IPS-18c (cell line): ENCODE measurements around the gene RAE1.
"Not testable (repeated sequence)": the region's sequence is repeated elsewhere in the genome, so short reads cannot be mapped to it uniquely, and the experiment has no call there.

ENCODE experiments used
- H3K4me3 ChIP-seq: 2 replicates; pipeline ENCODE4 v1.7.0; 2013; ENCODE audit warnings: low read depth, mild to moderate bottlenecking, low read length, moderate library complexity; ENCODE audit not compliant: insufficient read depth
- H3K9me3 ChIP-seq: one replicate; pipeline ENCODE4 v1.6.1; 2013; ENCODE audit warnings: mild to moderate bottlenecking, low read length, moderate library complexity; ENCODE audit not compliant: control insufficient read depth, insufficient read depth

RAE1 gene

GRCh38 chr20:57350081-57350710 is 859 bp upstream of the RAE1 start:
- H3K4me3 ChIP-seq = no peak overlapping the region
- no peaks in the 10 kb centered on the region for H3K9me3 ChIP-seq

GRCh38 chr20:57350726-57351041 is 371 bp upstream of the RAE1 start:
- H3K4me3 ChIP-seq = peak overlapping the region; percentile 73; the same call in 1 of the 2 replicates
- not testable (repeated sequence) for H3K9me3 ChIP-seq

DNA sequence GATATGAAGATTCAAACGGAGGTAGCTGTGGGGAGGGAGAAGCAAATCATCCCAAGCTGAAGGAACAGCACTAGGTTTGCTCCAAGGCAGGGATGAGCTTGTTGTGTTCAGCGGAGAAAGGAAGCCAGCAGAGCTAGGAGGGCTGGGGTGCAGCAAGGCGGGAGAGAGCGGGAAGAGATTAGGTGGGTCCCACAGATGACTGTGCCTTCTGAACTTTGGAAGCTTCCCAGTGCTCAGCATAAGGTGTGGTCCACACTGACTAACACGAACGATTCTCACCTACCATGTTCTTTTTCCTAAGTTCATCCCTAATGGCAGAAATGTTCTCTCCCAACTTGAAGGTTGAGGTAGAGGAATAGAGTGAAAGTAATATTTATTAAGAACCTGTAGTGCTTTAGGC is 1.2 kb downstream of the RAE1 start:
- peak overlapping the region; percentile 73 for H3K4me3 ChIP-seq
- H3K9me3 ChIP-seq = no peaks in the 10 kb centered on the region

DNA sequence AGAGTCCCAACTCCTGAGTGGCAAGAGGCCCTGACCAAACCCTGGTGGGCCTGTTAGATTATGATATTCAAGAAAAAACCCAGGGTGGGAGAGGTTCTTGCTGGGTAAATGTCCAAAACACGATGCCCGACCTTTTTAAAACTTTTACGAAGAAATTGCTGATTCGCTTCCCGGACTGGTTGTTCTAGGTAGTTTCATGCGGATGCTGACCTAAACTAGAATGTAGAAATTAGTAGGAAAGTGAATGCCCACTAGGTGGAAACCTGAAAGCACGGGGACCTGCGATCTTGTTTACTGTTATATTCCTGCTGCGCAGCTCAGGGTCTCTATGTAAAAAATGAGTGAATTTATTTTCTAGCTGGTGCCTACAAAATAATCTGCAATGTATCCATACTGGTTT is 2.3 kb downstream of the RAE1 start:
- no peak overlapping the region for H3K4me3 ChIP-seq
- no peaks in the 10 kb centered on the region for H3K9me3 ChIP-seq

DNA sequence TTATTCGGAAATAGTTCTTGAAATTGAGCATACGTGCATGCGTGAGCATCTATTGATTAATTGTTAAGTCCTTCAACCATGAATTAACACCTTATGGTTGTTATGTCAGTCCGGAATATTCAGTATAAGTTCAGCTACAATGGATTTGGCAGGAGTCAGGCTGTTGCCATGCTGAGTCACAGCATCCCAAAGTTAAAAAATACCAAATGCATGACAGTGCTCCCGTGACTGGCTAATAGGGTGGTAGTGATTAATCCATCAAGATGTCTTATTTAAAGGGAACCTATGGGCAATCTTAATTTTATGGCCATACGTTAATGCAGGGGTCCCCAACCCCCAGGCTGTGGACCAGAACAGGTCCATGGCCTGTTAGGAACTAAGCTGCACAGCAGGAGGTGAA is 10.5 kb downstream of the RAE1 start:
- H3K9me3 ChIP-seq = no peaks in the 10 kb centered on the region
- H3K4me3 ChIP-seq = no peak overlapping the region

- no peak overlapping the region for H3K4me3 ChIP-seq
- no peaks in the 10 kb centered on the region for H3K9me3 ChIP-seq
Observed at GRCh38 chr20:57364451-57364850, 13.4 kb downstream of the RAE1 start.

- Histone ChIP-seq H3K9me3 (no peaks in the 10 kb centered on the region), H3K4me3 (no peak overlapping the region)
Observed at GRCh38 chr20:57369596-57369995, 18.5 kb downstream of the RAE1 start.

DNA sequence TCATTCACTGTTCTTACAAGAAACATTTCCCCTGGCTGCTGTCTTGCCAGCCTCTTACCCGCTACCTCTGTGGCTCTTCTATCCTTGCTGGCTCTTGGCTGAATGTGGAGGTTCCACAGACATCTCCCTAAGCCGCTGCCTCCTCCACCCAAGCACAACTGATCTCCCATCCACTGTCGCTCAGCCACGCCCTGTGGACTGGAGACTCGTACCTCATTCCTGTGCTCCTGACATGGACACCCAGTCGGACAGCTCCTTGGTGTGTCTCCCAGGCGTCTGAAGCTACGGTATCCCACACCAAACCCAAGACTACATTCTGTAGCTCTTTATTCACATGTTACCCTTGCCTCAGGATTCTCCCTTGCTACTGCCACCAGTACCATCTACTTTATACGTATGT is 19.3 kb downstream of the RAE1 start:
- no peaks in the 10 kb centered on the region for H3K9me3 ChIP-seq
- no peak overlapping the region for H3K4me3 ChIP-seq

DNA sequence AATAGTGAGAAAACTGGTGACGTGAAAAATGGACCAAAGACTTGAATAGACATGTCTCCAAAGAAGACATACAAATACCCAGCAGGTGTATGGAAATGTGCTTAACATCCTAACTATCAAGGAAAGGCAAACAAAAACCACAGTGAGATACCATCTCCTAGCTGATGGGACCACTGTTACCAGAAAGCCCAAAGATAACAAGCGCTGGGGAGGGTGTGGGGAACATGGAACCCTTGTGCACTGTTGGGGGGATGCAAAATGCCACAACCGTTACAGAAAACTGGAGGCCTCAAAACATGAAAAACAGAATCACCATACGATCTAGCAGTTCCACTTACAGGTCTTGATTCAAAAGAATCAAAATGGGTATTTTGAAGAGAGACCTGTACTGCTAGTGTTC is 20.3 kb downstream of the RAE1 start:
- H3K9me3 ChIP-seq = no peaks in the 10 kb centered on the region
- H3K4me3 ChIP-seq = no peak overlapping the region

DNA sequence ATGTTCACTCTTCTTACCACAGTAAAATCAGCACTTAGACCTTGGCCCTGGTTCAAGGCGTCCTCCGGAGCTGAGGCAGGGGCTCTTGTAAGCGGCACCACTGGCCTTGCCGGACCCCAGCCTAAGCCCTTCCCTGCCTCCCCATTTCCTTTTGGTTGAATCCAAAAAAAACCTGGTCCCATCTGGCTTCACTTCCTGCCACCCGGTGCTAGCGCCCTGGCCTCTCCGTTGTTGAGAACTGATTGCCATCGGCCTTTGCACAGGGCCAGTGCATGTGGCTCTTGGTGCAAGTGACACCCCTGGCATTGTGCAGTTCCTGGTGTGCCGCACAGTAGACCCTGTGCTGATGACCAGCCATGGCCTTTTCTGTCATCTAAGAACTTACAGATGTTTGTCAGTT is 21.1 kb downstream of the RAE1 start:
- no peak overlapping the region for H3K4me3 ChIP-seq
- H3K9me3 ChIP-seq = no peaks in the 10 kb centered on the region

- no peaks in the 10 kb centered on the region for H3K9me3 ChIP-seq
- no peak overlapping the region for H3K4me3 ChIP-seq
Observed at GRCh38 chr20:57372581-57373350, 21.7 kb downstream of the RAE1 start.

- no peak overlapping the region for H3K4me3 ChIP-seq
- no peaks in the 10 kb centered on the region for H3K9me3 ChIP-seq
Observed at GRCh38 chr20:57374343-57374930, 23.4 kb downstream of the RAE1 start.

DNA sequence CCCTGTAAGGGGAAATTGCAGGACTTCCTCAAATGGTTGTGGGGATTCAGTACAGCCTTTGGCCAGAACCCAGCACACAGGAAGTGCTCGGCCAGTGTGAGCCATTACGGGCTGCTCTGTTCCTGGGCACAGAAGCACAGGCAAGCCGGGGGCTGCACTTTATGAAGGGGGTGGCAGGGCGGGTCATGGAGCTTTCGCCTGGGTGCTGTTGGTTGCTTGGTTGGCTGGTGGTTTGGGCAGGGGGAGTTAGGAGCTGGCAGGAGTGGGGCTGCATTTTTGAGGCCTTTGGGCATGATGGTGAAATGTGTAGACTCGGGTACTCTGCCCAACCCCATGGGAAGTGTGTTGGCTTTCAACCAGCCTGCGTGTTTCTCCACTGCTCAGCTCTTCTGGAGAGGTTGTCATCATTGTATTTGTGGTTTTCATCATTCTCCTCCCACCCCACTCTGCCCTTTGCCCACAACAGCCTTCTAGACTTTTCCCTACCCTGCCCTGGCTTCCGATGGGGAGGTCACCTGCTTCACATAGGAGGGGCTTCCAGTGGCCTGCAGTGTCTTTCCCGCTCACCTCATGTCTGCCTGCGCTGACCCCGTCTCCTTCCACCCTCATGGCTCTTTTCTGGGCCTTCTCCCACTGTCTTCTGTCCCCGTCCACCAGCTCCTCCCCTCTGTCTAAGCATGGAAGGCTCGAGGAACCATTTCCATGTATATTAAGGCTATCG is 24.0 kb downstream of the RAE1 start:
- H3K4me3 ChIP-seq = no peak overlapping the region

GRCh38 chr20:57375652-57376230 is 24.7 kb downstream of the RAE1 start:
- H3K4me3 ChIP-seq = no peak overlapping the region
- H3K9me3 ChIP-seq = no peaks in the 10 kb centered on the region

More for the DNA sequence above, 24.0 kb downstream of the RAE1 start:
- no peaks in the 10 kb centered on the region for H3K9me3 ChIP-seq

DNA sequence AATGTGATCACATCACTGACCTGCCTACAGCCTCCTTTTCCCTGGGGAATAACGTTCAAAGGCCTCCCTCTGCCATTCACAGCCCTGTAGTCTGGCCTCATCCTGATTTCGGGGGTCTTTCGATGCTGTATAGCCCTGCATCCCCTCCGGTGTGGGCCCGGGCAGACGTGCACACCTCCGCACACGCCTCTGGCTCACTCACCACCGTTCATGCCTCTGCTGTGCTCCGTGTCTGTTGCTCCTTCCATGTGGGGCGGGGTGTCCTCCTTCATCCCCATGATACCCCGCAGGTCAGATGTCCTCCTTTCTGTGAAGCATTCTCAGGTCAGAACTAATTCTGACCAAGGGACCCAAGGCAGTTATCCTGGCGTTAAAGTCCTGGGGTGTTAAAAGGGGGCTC is 26.3 kb downstream of the RAE1 start:
- Histone ChIP-seq H3K9me3 (no peaks in the 10 kb centered on the region), H3K4me3 (no peak overlapping the region)

DNA sequence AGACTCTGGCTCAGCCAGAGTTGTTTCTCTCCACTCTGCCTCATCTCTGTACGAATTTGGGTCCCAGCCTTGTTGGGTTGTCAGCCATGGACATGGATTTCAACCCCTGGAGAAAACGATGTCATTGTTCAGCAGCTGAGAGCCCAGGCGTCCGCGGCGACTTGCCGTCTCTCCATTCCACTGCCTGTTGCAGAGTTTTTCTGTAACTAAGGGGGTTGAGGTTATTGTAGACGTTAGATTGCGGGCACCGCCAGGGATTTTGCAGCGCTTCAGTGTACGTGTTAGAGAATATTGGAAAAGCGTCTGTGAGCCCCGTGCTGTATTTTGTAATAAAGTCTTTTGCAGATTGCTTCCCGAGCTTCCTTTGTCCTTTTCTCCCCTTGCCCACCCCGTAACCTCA is 27.1 kb downstream of the RAE1 start:
- Histone ChIP-seq H3K4me3 (no peak overlapping the region), H3K9me3 (no peaks in the 10 kb centered on the region)

DNA sequence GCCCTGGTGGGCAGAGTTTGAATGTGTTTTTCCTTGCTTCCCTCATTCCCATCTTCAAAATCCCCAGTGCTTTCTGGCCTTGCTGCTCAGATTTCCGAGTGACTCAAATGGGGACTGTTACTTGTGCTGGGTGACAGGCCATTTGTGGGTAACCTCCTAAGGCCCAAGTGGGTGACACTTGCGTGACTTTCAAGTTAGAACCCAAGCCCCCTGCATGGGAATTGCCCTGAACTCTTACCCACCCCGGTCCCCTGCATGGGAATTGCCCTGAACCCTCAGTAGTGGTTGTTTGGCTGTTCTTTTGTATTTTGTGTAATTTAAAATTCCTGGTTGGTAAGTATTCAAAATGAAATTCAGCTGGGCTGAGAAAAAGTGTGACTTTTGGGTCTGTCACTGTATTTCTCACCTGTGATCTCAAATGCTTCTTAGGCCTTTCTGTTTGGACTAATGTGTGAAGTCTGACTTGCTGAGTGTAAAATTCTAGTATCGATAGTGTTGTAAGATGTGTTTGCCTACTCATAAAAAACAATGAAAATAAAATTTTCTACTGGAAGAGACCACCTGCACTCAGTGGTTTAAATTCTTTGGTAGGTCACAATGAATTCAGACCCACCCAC is 27.7 kb downstream of the RAE1 start:
- H3K4me3 ChIP-seq = no peak overlapping the region
- H3K9me3 ChIP-seq = no peaks in the 10 kb centered on the region
